ENCODE data around the gene KDM7A. TPM values are rescaled to one million over a fixed set of nuclear protein-coding genes. Genes with fewer than 3 reads are reported as not detected.
"Not testable (repeated sequence)": the region's sequence is repeated elsewhere in the genome, so short reads cannot be mapped to it uniquely, and the experiment has no call there.

Gene KDM7A
- total RNA-seq, 1 donor from 2014 or later = 4.9 TPM

DNA sequence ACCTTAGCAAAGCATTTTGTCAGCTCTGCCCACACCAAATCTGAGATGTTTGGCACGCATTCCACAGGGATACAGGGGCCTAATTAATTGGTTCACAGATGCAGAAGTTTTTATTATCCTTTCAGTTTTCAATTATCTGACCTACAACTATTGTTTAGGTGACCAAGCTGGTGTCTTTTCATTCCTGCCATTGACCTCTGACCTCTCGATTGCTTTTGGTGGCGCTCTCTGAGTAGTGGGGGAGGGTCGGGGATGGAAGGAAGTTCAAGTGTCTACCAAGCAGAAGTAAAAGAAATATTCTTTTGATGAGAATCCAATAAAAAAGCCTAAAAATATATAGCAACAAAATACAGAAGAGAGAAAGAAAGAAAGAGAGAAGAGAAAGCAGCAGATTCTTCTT, 28.8 kb upstream of the KDM7A start:
- Mint-ChIP-seq H3K27me3 (ENCODE audit: low read depth) (peaks cover 19% of the 10 kb centered on the region), H3K4me3 (no peak overlapping the region), H3K27ac (ENCODE audit: unreplicated experiment) (no peak overlapping the region), H3K4me1 (peaks cover 27% of the 10 kb centered on the region), H3K9me3 (peaks cover 6% of the 10 kb centered on the region), H3K36me3 (ENCODE audit: low read depth) (peaks cover 3% of the 10 kb centered on the region)
- no peak for DNase-seq (ENCODE audit: low read depth, low spot score)
- TF ChIP-seq, protein P1, sequence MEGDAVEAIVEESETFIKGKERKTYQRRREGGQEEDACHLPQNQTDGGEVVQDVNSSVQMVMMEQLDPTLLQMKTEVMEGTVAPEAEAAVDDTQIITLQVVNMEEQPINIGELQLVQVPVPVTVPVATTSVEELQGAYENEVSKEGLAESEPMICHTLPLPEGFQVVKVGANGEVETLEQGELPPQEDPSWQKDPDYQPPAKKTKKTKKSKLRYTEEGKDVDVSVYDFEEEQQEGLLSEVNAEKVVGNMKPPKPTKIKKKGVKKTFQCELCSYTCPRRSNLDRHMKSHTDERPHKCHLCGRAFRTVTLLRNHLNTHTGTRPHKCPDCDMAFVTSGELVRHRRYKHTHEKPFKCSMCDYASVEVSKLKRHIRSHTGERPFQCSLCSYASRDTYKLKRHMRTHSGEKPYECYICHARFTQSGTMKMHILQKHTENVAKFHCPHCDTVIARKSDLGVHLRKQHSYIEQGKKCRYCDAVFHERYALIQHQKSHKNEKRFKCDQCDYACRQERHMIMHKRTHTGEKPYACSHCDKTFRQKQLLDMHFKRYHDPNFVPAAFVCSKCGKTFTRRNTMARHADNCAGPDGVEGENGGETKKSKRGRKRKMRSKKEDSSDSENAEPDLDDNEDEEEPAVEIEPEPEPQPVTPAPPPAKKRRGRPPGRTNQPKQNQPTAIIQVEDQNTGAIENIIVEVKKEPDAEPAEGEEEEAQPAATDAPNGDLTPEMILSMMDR (conservative IDR thresholded peaks at IDR 0.05) = no peak

DNA sequence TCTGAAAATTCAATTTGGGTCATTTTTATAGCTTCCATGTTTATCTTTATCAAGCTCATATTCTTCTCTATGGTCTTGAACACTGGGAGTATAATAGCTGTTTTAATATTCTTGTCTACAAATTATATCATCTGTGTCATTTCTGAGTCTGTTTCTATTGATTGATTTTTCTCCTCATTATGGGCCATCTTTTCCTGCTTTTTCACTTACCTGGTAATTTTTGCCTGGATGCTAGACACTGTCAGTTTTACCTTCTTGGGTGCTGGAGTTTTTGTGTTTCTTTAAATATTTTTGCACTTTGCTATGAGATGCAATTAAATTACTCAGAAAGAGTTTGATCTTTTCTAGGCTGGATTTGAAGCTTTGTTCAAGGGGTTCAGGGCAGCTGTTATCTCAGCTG, 26.8 kb upstream of the KDM7A start:
- peaks cover 27% of the 10 kb centered on the region for H3K4me1 Mint-ChIP-seq
- H3K27me3 Mint-ChIP-seq (ENCODE audit: low read depth) = peaks cover 17% of the 10 kb centered on the region
- H3K9me3 Mint-ChIP-seq = peaks cover 6% of the 10 kb centered on the region
- no peak overlapping the region for H3K4me3 Mint-ChIP-seq
- TF ChIP-seq, protein P1 (conservative IDR thresholded peaks at IDR 0.05) = no peak
- no peak for DNase-seq (ENCODE audit: low read depth, low spot score)
- peaks cover 3% of the 10 kb centered on the region for H3K36me3 Mint-ChIP-seq (ENCODE audit: low read depth)
- H3K27ac Mint-ChIP-seq (ENCODE audit: unreplicated experiment) = no peak overlapping the region

DNA sequence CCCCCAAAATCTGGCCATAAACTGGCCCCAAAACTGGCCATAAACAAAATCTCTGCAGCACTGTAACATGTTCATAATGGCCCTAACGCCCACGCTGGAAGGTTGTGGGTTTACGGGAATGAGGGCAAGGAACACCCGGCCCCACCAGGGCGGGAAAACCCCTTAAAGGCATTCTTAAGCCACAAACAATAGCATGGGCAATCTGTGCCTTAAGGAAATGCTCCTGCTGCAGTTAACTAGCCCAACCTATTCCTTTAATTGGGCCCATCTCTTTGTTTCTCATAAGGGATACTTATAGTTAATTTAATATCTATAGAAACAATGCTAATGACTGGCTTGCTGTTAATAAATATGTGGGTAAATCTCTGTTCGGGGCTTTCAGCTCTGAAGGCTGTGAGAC, 26.2 kb upstream of the KDM7A start:
- Mint-ChIP-seq H3K27me3 (ENCODE audit: low read depth) (peaks cover 14% of the 10 kb centered on the region), H3K4me1 (peaks cover 27% of the 10 kb centered on the region)
- H3K4me3 Mint-ChIP-seq; H3K36me3 Mint-ChIP-seq (ENCODE audit: low read depth); H3K27ac Mint-ChIP-seq (ENCODE audit: unreplicated experiment); H3K9me3 Mint-ChIP-seq; DNase-seq (ENCODE audit: low read depth, low spot score): not testable (repeated sequence)

DNA sequence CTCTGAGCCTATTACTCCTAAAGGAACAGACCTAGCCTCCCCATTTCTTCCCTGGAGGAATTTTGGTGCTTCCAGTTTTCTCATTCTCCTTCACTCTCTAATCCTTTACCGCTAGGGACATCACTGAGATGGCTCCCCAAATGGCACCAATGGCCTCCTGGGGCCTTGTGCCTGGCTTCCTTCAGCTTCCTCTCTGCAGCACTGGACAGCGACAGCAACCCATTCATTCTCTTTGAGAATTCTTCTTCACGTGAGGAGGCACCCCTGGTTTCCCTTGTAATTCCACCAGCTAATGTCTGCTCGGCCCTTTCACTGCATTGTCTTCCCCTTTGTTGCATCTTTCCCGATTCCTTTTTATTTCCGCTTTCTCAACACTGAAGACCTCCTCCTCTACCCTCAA, 24.6 kb upstream of the KDM7A start:
- peaks cover 14% of the 10 kb centered on the region for H3K4me1 Mint-ChIP-seq
- peaks cover 3% of the 10 kb centered on the region for H3K36me3 Mint-ChIP-seq (ENCODE audit: low read depth)
- H3K9me3 Mint-ChIP-seq = peaks cover 6% of the 10 kb centered on the region
- peaks cover 11% of the 10 kb centered on the region for H3K27me3 Mint-ChIP-seq (ENCODE audit: low read depth)
- no peak for DNase-seq (ENCODE audit: low read depth, low spot score)
- TF ChIP-seq, protein P1 (conservative IDR thresholded peaks at IDR 0.05) = no peak
- no peak overlapping the region for H3K27ac Mint-ChIP-seq (ENCODE audit: unreplicated experiment)
- no peak overlapping the region for H3K4me3 Mint-ChIP-seq

DNA sequence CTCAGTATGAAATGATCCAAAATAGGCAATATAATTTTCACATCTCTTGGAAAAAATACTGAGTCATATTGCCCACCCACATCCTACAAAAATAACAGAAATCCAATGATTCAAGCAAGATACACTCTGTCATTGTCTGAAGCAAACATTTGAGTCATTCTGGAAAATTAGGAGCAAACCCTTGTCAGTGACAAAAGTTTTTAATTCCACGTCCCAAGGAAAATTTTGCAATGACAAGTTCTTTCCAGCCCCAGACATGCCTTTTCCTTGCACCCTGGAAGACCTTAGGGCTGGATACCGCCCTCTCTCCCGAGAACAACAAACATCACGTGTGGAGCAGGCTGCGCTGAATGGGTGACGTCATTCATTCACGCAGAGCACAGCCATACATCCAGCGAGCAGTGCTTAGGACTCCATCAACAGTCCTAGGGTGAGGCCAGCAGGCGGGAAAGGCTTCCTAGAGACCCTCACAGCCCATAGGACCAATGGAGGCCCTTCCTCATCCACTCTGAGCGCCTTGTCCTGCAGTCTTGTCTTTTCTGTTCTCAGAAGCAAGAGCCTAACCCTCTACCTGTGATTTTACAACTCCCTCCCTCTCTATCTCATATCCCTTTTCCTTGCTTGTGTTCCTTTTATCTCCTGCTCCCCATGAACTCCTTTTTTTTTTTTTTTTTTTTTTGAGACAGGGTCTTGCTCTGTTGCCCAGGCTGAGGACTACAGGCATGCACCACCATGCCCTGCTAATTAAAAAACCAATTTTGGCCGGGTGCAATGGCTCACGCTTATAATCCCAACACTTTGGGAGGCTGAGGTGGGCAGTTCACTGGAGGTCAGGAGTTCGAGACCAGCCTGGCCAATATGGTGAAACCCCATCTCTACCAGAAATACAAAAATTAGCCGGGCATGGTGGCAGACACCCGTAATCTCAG, 23.5 kb upstream of the KDM7A start:
- H3K9me3 Mint-ChIP-seq = peaks cover 6% of the 10 kb centered on the region
- peaks cover 3% of the 10 kb centered on the region for H3K36me3 Mint-ChIP-seq (ENCODE audit: low read depth)
- DNase-seq (ENCODE audit: low read depth, low spot score) = no peak
- peaks cover 11% of the 10 kb centered on the region for H3K27me3 Mint-ChIP-seq (ENCODE audit: low read depth)
- no peak overlapping the region for H3K27ac Mint-ChIP-seq (ENCODE audit: unreplicated experiment)
- H3K4me1 Mint-ChIP-seq = peaks cover 4% of the 10 kb centered on the region
- TF ChIP-seq, protein P1 (conservative IDR thresholded peaks at IDR 0.05) = no peak
- no peak overlapping the region for H3K4me3 Mint-ChIP-seq

DNA sequence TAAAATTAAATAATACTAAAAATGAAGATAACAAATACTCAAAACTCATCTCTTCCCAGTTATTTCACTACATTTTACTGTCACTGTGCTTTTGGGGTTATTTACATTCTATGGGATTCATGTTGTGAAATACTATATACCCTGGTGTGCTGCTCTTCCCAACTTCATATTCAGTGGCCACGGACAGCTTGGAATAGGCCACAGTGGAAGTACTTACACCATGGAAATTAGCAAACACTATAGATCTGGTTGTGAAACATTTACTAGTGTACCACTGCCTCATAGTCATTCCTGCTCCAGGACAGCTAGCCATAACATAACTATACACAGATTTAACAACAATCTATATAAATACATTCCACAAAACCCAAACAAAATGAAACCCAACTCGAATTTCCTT, 21.2 kb upstream of the KDM7A start:
- TF ChIP-seq, protein P1 (conservative IDR thresholded peaks at IDR 0.05) = no peak
- DNase-seq (ENCODE audit: low read depth, low spot score) = no peak
- Mint-ChIP-seq H3K27me3 (ENCODE audit: low read depth) (peaks cover 6% of the 10 kb centered on the region), H3K4me1 (no peaks in the 10 kb centered on the region), H3K27ac (ENCODE audit: unreplicated experiment) (no peak overlapping the region), H3K9me3 (no peaks in the 10 kb centered on the region), H3K36me3 (ENCODE audit: low read depth) (no peaks in the 10 kb centered on the region), H3K4me3 (no peak overlapping the region)
